Uterus (tissue), 2 donors: Measurements from ENCODE around the gene BTBD2.
A peak's percentile ranks its signal among the peaks of the same experiment; 100 is the strongest.

Experiments
- CTCF ChIP-seq, 4 experiments: fragments of 200-600 bp in 2 of 4; fragments of 450-650 bp in 2 of 4; sonication (generic) in 2 of 4; IDR thresholded peaks; one replicate each; pipeline ENCODE4 v1.5.1; 2016 to 2019; ENCODE audit warnings: antibody characterized with exemption in 4 of 4, mild to moderate bottlenecking in 2 of 4, moderate library complexity in 1 of 4
- POLR2A ChIP-seq, 2 donors: fragments of 450-650 bp; IDR thresholded peaks; one replicate each; pipeline ENCODE4 v1.6.1; 2016; ENCODE audit warnings: antibody characterized with exemption in 2 of 2, mild to moderate bottlenecking in 1 of 2, moderate library complexity in 1 of 2

- TF ChIP-seq POLR2A (IDR thresholded peaks at IDR 0.05) (no peak), CTCF (IDR thresholded peaks at IDR 0.05) (peak in 2 of 4 experiments; percentile 8)
Observed at GRCh38 chr19:2061495-2062388, 46.2 kb upstream of the BTBD2 start.
